Gastroesophageal sphincter (tissue), 4 donors: ENCODE measurements around the gene UBE2H. TPM values are rescaled to one million over a fixed set of nuclear protein-coding genes. Genes with fewer than 3 reads are reported as not detected.

Experiments used
- ATAC-seq: fragments of 150-250 bp; one replicate; pipeline ENCODE4 v1.9.1; 2016; ENCODE audit warnings: mild to moderate bottlenecking, moderate library complexity
- H3K27ac ChIP-seq, 4 donors: fragments of 200-600 bp; sonication (generic) in 3 of 4; 1 replicate in 3 of 4; 2 replicates in 1 of 4; pipeline ENCODE4 v1.5.1; 2016 to 2019
- H3K27me3 ChIP-seq: fragments of 200-600 bp; sonication (generic); one replicate; pipeline ENCODE4 v1.5.1; 2019
- H3K36me3 ChIP-seq, 2 donors: fragments of 200-600 bp; sonication (generic); one replicate each; pipeline ENCODE4 v1.5.1; 2019; ENCODE audit warnings: control low read depth in 1 of 2
- H3K4me1 ChIP-seq, 3 donors: fragments of 200-600 bp; sonication (generic); 1 replicate in 2 of 3; 2 replicates in 1 of 3; pipeline ENCODE4 v1.5.1; 2016 to 2019; ENCODE audit warnings: control low read depth in 2 of 3
- H3K4me3 ChIP-seq, 2 donors: fragments of 200-600 bp; sonication (generic); one replicate each; pipeline ENCODE4 v1.5.1; 2019; ENCODE audit warnings: mild to moderate bottlenecking in 1 of 2, moderate library complexity in 1 of 2
- H3K9me3 ChIP-seq, 3 donors: fragments of 200-600 bp; sonication (generic); one replicate each; pipeline ENCODE4 v1.5.1; 2017 to 2019; ENCODE audit warnings: control low read depth in 2 of 3
- EP300 ChIP-seq: sonication (generic); formaldehyde crosslinking; IDR thresholded peaks from one replicate; pipeline ENCODE4 v1.6.1; 2017; ENCODE audit warnings: antibody characterized with exemption, mild to moderate bottlenecking
- POLR2A ChIP-seq, 2 donors: fragments of 450-650 bp; IDR thresholded peaks; one replicate each; pipeline ENCODE4 v1.6.1; 2017; ENCODE audit warnings: antibody characterized with exemption in 2 of 2, mild to moderate bottlenecking in 2 of 2, moderate library complexity in 1 of 2
- POLR2AphosphoS5 ChIP-seq: sonication (generic); formaldehyde crosslinking; IDR thresholded peaks from one replicate; pipeline ENCODE4 v1.6.1; 2017; ENCODE audit warnings: antibody characterized with exemption
- WGBS, 2 donors: methylation state at CpG; one replicate each; pipeline ENCODE4 v1.1.5; 2018; ENCODE audit warnings: low coverage in 1 of 2; 5-methylcytosine and 5-hydroxymethylcytosine counted together
- total RNA-seq, 4 donors: library from RNA; depleted of rRNA; stranded (reverse); fragments of >200 nt; gene quantifications; one replicate each; pipeline ENCODE4 v1.1.0, GENCODE V29; 2016
- TF ChIP-seq, protein P1 (sequence below), 4 experiments: fragments of 200-600 bp in 2 of 4; fragments of 450-650 bp in 2 of 4; sonication (generic) in 1 of 4; IDR thresholded peaks; one replicate each; pipeline ENCODE4 v1.5.1; 2017 to 2019; ENCODE audit warnings: antibody characterized with exemption in 4 of 4, mild to moderate bottlenecking in 2 of 4, moderate library complexity in 2 of 4

Gene UBE2H
- total RNA-seq, 4 donors from 2014 or later: 80.2 to 96.2 (median 85.0) TPM

GRCh38 chr7:129789652-129790051 lies 163.1 kb downstream of the UBE2H start:
- peaks cover 64% of the 10 kb centered on the region for H3K27me3 ChIP-seq
- WGBS, 2 donors: 22 to 38% methylated on average over 1 of the region's 1 CpG

GRCh38 chr7:129789000-129789399 lies 163.8 kb downstream of the UBE2H start:
- peaks cover 71% of the 10 kb centered on the region for H3K27me3 ChIP-seq
- H3K4me3 ChIP-seq: no peak overlapping the region
- peaks cover 0 to 22% (median 14%) of the 10 kb centered on the region in 3 donors for H3K4me1 ChIP-seq
- no peaks in the 10 kb centered on the region for H3K36me3 ChIP-seq
- H3K27ac ChIP-seq: no peak overlapping the region
- H3K9me3 ChIP-seq: no peaks in the 10 kb centered on the region
- ATAC-seq: no peak
- WGBS, 2 donors: no CpG with 5 or more reads among the region's 6 CpGs
- TF ChIP-seq POLR2A (IDR thresholded peaks at IDR 0.05) (no peak), EP300 (no peak), POLR2AphosphoS5 (no peak)
- TF ChIP-seq, protein P1, sequence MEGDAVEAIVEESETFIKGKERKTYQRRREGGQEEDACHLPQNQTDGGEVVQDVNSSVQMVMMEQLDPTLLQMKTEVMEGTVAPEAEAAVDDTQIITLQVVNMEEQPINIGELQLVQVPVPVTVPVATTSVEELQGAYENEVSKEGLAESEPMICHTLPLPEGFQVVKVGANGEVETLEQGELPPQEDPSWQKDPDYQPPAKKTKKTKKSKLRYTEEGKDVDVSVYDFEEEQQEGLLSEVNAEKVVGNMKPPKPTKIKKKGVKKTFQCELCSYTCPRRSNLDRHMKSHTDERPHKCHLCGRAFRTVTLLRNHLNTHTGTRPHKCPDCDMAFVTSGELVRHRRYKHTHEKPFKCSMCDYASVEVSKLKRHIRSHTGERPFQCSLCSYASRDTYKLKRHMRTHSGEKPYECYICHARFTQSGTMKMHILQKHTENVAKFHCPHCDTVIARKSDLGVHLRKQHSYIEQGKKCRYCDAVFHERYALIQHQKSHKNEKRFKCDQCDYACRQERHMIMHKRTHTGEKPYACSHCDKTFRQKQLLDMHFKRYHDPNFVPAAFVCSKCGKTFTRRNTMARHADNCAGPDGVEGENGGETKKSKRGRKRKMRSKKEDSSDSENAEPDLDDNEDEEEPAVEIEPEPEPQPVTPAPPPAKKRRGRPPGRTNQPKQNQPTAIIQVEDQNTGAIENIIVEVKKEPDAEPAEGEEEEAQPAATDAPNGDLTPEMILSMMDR (IDR thresholded peaks at IDR 0.05): no peak

More at GRCh38 chr7:129789652-129790051, 163.1 kb downstream of the UBE2H start:
- TF ChIP-seq POLR2AphosphoS5: no peak
- no peak for TF ChIP-seq EP300
- TF ChIP-seq POLR2A (IDR thresholded peaks at IDR 0.05): no peak
- TF ChIP-seq, protein P1 (IDR thresholded peaks at IDR 0.05): no peak
- Histone ChIP-seq H3K9me3 (no peaks in the 10 kb centered on the region), H3K27ac (no peak overlapping the region), H3K4me1 (peaks cover 0 to 15% (median 12%) of the 10 kb centered on the region in 3 donors), H3K4me3 (no peak overlapping the region), H3K36me3 (no peaks in the 10 kb centered on the region)
- no peak for ATAC-seq

- ATAC-seq: no peak
- Histone ChIP-seq H3K27me3 (peaks cover 91% of the 10 kb centered on the region), H3K4me1 (peaks cover 0 to 42% (median 21%) of the 10 kb centered on the region in 3 donors), H3K36me3 (no peaks in the 10 kb centered on the region), H3K27ac (no peak overlapping the region), H3K9me3 (no peaks in the 10 kb centered on the region), H3K4me3 (no peak overlapping the region)
- no peak for TF ChIP-seq EP300
- no peak for TF ChIP-seq POLR2A (IDR thresholded peaks at IDR 0.05)
- TF ChIP-seq POLR2AphosphoS5: no peak
- TF ChIP-seq, protein P1 (IDR thresholded peaks at IDR 0.05): no peak
- 66 to 70% methylated on average over 8 of the region's 13 CpGs for WGBS, 2 donors
Observed at GRCh38 chr7:129786825-129787563, 165.8 kb downstream of the UBE2H start.

- Histone ChIP-seq H3K4me1 (peaks cover 0 to 53% (median 32%) of the 10 kb centered on the region in 3 donors), H3K27ac (no peak overlapping the region), H3K9me3 (no peaks in the 10 kb centered on the region), H3K27me3 (peaks cover 100% of the 10 kb centered on the region), H3K4me3 (peak overlapping the region in 1 of 2 donors; percentile 22), H3K36me3 (no peaks in the 10 kb centered on the region)
- 3 to 20% methylated on average over 2 to 17 of the region's 44 CpGs for WGBS, 2 donors
- no peak for ATAC-seq
- TF ChIP-seq POLR2AphosphoS5: no peak
- TF ChIP-seq EP300: no peak
- TF ChIP-seq POLR2A (IDR thresholded peaks at IDR 0.05): no peak
- TF ChIP-seq, protein P1 (IDR thresholded peaks at IDR 0.05): no peak
Observed at GRCh38 chr7:129785685-129786514, 166.9 kb downstream of the UBE2H start.
